GM12892 (cell line): ENCODE results near the gene ZBTB16.

ENCODE experiments used
- DNase-seq: peaks from one replicate; pipeline ENCODE4 v3.0.0; 2011; ENCODE audit not compliant: insufficient read length
- FAIRE-seq: peaks from 2 replicates; lab custom pipeline; 2011; peaks lifted over from hg19 to GRCh38; lab: Jason Lieb, UNC
- POLR2A ChIP-seq: IDR thresholded peaks from 2 replicates; pipeline ENCODE4 v1.6.1; 2011; ENCODE audit warnings: low read depth, low read length, control low read depth
- POLR2AphosphoS5 ChIP-seq: IDR thresholded peaks from 2 replicates; pipeline ENCODE4 v1.6.1; 2011; ENCODE audit warnings: low read depth, low read length, control low read depth
- TAF1 ChIP-seq: IDR thresholded peaks from 2 replicates; pipeline ENCODE4 v1.6.1; 2011; ENCODE audit warnings: low read depth, mild to moderate bottlenecking, control low read depth, low read length, borderline replicate concordance

Gene ZBTB16

DNA sequence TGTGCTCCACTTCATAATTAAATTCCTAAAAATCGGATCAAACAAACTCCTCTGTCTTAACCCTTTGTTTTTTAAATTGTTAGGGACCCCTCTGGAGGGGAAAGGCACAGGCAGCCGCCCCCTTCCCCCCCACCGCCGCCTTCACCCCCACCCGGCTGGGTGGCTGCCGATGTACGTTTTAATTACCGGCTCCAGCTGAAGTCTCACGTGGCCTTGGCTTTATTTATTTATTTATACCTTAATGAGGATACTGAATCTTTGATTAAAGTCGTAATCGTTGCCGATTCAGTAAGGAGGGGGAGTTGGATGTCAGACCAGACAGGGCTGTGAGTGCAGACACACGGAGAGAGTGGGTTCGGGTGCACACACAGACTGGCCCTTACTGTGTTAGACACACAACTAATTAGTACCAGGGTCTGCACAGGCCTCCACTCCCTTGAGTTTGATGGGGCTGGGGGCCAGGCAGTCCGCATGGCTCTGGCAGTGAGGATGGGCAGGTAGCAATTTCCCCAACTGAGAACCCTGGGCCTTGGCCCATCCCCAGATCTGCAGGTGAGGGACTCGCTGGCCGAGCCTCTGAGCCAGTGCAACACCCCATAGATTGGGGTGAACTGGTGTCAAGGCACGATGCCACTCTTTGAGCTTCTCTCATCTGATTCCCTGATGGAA lies 185.3 kb downstream of the ZBTB16 start:
- TF ChIP-seq TAF1 (no peak), POLR2AphosphoS5 (no peak), POLR2A (no peak)
- DNase-seq (no peak), FAIRE-seq (no peak)

DNA sequence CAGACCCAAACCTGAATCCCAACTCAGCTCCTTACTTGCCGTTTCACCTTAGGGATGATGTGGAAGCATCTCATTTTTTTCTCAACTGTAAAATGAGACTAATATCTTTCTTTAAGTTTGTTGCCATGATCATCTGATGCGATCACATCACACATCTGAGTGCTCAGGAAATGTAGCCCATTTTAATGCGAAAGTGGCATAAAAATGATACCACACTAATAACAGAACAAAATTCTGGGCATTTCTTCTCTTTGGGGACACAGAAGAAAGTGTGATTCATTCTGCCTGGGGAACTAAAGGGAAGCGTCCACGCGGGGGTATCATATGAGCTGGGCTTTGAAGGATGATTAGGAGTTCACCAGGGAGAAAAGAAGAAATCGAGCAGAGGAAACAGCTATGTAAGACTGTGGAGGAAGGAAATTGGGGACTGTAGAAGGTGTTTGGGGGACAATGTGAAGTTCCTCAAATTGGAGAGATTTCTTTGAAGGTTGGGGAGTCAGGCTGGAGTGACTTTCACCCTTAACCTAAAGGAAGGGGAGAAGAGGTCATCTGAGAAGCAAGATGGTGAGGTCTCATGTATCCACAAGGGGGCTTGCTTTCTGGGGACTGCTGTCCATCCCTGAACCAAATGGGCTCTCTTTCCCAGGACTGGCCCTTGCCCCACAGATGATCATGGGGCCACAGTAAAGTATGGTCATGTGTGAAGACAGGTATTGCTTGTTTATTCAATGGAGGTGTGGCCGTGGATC lies 187.0 kb downstream of the ZBTB16 start:
- no peak for DNase-seq
- no peak for TF ChIP-seq POLR2AphosphoS5
- TF ChIP-seq TAF1: no peak
- no peak for TF ChIP-seq POLR2A
- FAIRE-seq: no peak

DNA sequence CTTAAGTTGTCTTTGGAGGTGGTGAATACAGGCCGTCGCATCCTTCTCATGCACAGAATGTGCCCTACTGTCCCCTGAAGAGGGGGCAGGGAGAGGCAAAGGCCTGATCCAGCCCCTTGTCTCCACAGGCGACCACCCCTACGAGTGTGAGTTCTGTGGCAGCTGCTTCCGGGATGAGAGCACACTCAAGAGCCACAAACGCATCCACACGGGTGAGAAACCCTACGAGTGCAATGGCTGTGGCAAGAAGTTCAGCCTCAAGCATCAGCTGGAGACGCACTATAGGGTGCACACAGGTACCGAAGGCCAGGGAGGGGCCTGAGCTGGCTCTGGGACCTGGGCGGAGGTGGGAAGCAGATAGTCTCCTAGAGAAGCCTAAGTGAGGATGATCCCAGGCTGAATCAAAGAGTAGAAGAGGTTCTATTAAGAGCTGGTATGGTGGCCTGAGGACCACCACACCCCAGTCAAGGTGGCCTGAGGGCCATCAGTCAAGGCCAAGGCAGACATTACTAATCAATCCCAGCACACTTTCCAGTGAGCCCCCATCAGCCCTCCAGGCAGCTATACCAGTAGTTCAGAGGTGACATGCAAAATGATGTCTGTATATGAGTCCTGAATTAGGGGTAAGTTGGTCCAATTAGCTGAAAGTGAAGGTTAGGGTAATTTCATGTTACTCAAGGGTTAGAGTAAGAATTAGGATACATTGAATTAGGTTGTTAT lies 187.7 kb downstream of the ZBTB16 start:
- TF ChIP-seq POLR2AphosphoS5 (no peak), TAF1 (no peak), POLR2A (no peak)
- FAIRE-seq (no peak), DNase-seq (no peak)

DNA sequence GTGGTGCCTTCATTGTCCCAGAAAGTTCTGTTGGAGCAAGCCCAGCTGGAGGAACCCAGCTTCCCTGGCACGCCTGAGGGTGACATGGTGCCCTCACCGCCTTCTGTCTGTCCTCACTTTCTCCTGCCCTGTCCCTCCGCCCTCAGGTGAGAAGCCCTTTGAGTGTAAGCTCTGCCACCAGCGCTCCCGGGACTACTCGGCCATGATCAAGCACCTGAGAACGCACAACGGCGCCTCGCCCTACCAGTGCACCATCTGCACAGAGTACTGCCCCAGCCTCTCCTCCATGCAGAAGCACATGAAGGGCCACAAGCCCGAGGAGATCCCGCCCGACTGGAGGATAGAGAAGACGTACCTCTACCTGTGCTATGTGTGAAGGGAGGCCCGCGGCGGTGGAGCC lies 190.7 kb downstream of the ZBTB16 start:
- FAIRE-seq (no peak), DNase-seq (no peak)
- TF ChIP-seq POLR2A (no peak), POLR2AphosphoS5 (no peak), TAF1 (no peak)

DNA sequence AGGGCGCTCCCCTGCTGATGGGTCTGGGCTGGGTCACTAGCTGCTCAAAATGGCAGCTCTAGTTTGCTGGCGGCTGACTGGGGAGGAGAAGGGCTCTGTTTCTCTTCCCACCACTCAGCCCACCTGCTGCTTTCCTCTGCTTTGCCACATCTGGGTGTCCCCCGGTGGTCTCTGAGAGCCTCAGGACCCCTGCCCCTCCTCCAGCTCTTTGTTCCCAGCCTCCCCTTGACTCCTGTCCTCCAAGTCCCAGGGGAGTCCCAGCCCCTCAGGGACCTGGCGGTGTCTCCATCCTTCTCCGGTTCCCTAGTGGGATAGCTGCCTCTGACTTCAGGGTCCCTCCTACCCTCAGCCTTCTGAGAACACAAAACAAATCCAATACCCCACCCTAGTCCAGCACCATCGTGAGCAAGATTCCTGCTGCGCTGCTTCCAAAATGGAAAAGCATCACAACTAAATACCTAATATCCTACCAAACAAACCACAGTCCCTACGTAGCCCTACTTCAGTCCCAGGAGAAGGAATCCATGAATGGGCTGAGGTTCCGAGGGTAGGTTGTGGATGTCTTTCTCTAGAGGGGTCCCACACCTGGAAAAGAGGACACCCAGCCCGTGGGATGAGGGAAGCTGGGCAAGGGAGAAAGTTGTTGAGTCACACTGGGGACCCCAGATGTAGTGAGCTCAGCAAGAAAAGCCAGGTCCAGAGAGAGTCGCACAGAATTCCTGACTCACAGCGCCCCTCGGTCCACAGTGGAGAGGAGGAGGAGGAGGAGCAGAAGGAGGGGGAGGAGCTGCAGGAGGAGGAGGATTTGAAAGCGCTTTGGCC lies 191.7 kb downstream of the ZBTB16 start:
- TF ChIP-seq POLR2AphosphoS5: no peak
- TF ChIP-seq POLR2A: no peak
- no peak for TF ChIP-seq TAF1
- no peak for FAIRE-seq
- DNase-seq: no peak

DNA sequence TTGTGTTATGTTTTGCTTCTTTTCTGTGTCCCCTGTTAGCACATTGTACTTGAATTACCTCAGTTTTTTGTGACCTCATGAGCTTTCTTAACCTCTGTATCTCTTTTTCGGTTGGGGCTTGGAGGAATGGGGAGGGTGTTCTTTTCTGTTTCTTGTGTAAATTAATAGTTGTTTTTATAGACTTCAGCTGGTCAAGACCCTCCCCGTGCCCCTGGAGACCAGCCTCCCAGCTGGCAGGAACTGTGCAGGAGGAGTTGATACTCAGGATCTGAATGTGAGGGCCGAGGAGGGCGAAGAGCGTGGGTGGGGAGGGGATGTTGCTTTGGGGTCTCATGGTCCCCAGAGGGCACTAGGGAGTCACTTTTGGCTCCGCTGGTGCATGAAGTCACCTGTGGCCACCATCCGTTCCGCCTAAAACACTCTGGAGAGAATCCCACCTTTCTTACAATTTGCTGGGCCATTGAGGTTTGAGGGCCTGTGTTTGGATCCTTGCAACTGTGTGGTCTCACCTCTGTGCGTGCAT lies 192.4 kb downstream of the ZBTB16 start:
- FAIRE-seq (no peak), DNase-seq (no peak)
- TF ChIP-seq POLR2A (no peak), TAF1 (no peak), POLR2AphosphoS5 (no peak)

DNA sequence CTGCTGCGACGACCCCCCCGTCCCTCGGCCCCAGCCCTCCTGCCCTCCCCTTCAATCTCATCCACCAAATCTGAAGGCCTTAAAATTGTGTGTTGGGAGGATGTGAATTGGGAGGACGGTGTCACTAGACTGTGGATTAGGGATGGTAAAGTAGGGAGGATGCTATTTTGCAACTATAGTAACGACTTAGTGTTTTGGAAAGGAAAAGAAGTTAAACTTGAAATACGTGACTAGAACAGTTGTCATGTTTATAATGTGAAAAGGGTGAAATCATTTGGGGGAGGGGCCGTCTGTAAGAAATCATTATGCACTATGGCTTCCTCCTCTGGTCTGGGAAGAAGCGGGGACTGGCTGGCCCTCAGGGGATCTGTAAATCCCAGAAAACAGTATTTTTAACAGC lies 193.3 kb downstream of the ZBTB16 start:
- no peak for DNase-seq
- FAIRE-seq: no peak
- TF ChIP-seq TAF1: no peak
- TF ChIP-seq POLR2A: no peak
- no peak for TF ChIP-seq POLR2AphosphoS5

DNA sequence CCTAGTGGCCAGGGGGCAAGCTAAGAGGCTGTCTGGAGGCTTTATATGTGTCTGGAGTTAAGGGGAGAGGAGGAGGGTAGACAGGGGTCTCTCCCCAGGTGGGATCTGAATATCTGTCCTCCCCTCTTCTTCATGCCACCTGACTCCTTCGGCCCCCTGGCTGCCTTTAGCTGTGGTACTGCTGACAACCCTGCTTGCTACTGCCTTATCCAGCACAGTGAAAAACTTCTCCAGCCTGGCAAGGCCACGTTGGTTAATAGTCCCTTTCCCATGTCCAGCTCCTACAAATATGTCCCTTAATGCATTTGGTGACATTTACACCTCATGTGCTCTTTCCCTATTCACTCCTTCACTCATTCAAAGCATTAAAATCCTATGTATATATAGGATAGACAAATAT lies 194.3 kb downstream of the ZBTB16 start:
- TF ChIP-seq TAF1 (no peak), POLR2A (no peak), POLR2AphosphoS5 (no peak)
- DNase-seq (no peak), FAIRE-seq (no peak)

DNA sequence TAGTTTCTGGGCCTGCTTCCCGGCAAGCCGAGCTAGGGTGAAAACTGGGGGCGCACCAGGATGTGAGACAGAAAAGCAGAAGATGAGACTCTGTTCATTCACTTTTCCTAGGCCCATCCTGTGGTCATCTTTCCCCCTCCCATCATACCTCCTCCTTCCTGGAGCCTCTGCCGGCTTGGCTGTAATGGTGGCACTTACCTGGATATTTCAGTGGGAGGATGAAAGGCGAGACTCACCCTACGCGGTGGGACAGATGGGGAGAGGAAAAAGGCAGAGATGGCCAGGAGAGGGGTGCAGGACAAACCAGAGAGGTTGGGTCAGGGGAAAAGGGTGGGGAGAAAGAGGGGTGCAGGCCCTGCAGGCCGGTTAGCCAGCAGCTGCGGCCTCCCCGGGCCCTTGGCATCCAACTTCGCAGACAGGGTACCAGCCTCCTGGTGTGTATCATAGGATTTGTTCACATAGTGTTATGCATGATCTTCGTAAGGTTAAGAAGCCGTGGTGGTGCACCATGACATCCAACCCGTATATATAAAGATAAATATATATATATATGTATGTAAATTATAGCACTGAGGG lies 195.1 kb downstream of the ZBTB16 start:
- FAIRE-seq (no peak), DNase-seq (no peak)
- TF ChIP-seq POLR2A (no peak), POLR2AphosphoS5 (no peak), TAF1 (no peak)

DNA sequence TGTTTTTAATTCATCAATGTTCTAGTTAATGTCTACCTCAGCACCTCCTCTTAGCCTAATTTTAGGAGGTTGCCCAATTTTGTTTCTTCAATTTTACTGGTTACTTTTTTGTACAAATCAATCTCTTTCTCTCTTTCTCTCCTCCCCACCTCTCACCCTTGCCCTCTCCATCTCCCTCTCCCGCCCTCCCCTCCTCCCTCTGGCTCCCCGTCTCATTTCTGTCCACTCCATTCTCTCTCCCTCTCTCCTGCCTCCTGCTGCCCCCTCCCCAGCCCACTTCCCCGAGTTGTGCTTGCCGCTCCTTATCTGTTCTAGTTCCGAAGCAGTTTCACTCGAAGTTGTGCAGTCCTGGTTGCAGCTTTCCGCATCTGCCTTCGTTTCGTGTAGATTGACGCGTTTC lies 195.8 kb downstream of the ZBTB16 start:
- no peak for FAIRE-seq
- TF ChIP-seq POLR2AphosphoS5: no peak
- no peak for TF ChIP-seq POLR2A
- TF ChIP-seq TAF1: no peak

More for the DNA sequence above, 195.8 kb downstream of the ZBTB16 start:
- DNase-seq: no peak
